GM18508 (cell line): Measurements from ENCODE around the gene SPINK6.

Source experiments
- ATAC-seq: cut with Tn5 transposase; IDR thresholded peaks from one replicate; pipeline ENCODE4 v1.9.1; 2021; ENCODE audit warnings: moderate number of reproducible peaks; ENCODE audit not compliant: insufficient read depth, unreplicated experiment

The SPINK6 gene

DNA sequence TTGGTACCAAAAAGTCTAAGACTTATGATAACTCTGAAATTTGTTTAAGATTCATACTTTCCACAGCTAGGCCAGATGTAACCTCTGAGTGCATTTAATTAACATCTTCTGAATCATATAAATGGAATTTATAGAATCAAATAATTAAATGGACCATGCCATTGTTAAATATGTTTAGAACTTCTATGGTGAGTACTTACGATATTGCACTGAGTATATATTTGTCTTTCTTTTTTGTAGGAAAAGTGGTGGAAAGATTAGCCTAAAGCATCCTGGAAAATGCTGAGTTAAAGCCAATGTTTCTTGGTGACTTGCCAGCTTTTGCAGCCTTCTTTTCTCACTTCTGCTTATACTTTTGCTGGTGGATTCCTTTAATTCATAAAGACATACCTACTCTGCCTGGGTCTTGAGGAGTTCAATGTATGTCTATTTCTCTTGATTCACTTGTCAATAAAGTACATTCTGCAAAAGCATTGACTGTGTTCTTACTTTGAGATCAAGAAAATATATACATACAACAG is 11.9 kb downstream of the SPINK6 start:
- no peak for ATAC-seq

DNA sequence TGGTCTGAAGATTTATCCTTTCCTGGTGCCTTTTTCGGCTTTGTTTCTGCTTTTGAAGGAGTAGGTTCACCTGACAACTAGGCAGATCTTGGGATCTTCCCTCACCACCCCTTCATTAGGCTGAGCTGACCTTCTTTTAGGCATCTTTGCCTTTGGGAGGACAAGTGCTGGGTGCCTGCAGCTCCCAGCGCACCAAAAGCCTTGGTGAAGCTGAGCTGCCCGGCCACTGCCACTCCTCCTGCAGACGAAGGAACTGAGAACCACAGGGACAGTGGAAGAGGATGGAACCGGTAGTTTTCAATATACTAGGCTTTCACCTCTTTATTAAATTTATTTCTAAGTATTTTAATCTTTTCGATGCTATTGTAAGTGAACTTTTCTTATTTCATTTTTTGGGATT is 18.7 kb downstream of the SPINK6 start:
- no peak for ATAC-seq

DNA sequence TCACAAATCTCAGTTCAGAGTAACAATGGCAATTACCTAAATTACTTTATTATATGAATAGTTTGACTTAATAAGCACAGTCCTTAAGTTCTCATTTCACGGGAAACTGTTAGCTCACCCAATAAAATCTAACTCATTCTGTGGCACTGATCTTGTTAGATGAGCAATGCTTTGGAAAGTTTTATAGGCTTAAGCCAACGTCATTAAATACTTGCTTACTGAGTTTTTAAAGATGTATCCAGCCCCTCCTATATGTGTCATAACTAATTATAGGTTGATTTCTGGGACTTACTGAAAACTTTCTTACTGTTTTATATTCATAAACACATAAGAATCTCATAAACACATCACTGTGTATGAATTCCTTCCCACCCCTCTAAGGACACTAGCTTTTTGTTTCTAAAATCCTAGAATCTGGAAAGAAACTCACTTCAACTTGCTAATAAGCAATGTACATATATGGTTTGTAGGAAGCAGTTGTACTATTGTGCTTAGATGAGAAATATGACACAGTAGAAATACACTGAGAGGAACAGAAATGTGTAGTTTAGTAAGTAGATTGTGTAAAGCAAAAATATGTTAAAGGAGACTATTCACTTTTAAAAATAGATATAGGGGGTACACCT is 21.4 kb downstream of the SPINK6 start:
- ATAC-seq, result no peak

DNA sequence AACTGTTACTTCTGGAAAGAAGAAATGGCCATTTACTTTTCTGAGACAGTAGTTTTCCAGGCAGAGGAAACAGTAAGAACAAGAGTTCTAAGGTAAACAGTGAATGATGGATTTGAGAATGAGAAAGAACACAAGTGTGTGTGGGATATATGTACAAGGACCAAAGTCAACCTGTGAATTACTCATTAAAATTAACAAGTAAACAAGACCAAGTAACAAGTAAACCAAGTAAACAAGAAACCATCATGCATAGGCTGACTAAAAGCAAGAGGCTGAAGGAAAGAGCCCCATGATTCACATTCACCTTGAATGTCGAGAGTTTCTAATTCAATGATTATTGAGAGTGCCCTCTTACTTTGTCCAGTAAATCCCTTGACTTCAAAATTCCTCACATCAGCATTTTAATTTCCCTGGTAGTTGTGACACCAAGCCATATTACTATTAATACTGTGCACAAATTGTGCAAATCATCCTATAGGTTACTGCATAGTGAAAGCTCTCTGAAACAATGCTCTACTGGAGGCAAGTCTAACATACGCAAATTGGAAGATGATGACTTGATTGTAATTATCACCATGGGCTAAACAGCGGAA is 25.6 kb downstream of the SPINK6 start:
- ATAC-seq, result no peak

DNA sequence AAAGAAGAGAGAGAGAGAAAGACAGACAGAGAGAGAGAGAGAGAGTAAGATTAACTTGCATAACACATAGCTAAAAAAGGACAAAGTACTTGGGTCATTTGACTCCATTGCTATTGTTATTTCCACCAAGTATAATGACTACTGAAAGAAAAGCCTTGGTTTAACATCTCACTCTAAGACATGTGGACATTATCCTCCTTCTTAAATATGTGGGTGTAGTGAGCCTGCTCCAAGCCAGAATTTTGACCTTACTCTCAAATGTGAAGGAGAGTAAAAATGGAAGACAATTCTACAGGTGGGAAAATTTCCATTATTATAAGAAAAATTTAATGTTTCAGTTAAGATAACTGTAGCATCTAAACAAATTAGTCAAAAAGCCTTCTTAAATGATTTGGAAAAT is 27.0 kb downstream of the SPINK6 start:
- no peak for ATAC-seq

DNA sequence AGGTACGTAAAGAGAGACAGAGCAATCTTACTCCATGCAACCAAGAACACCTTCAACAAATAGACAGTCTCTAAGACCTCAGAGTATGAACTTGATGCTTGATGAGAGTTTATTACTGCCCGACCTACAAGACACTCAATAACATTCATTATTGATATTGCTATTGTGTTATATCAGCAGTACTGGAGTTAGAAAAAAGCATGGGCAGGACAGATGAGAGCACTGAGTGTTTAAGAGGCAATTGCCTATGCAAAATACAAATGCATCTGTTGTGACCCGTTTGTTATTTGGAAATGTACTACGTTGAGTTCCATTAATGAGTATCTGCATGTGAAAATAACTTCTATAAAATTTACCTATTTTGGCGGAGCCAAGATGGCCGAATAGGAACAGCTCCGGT is 27.4 kb downstream of the SPINK6 start:
- no peak for ATAC-seq

DNA sequence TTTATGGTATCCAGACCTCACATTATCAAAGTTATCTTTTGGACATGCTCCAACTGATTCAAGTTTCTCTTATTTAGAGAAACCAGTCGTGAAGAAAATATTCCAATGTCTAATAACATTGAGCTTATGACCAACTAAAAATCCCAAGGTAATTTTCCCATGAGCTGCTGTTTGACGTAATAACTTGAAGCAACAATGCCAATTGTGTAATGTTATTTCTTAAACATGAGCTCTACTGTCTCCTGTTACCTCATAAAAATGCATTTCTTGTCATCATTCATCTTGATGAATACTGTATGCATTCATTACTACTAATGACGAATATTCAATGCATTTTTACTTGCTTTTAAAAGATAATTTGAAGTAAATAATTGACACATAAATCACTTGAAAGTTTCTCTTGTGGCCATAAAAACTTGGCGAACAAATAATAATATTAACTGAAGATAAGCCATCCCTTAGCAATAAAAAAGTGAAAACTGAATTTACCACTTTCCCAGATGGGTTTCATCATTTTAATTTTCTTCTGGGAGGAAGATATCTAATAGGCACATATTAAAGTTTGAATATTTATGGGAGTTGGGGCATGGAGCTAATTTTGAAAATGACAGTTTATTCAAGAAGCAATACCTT is 35.1 kb downstream of the SPINK6 start:
- ATAC-seq, result no peak

DNA sequence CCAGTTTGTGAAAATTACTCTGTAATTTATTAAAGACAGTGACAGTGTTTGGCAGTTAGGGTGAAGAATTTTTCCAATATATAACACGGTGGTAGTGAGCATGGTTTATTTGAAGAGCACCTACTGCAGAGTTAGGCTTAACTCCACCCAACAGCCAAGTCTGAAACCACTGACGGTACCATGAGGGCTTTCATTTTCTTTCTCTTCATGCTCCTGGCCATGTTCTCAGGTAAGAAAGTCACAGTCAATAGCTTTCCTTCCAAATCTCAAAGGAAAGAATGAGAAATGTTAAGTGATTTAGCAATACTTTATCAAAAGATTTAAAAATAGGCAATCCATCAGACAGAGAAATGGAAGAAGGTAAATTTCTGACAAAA is 35.6 kb downstream of the SPINK6 start, which contains the start of gene MARCOL:
MARCOL (plus strand) TSS at position 108 of the 377 bp plus-strand sequence; CDS start at position 181, 73 bp downstream.
- no peak for ATAC-seq

DNA sequence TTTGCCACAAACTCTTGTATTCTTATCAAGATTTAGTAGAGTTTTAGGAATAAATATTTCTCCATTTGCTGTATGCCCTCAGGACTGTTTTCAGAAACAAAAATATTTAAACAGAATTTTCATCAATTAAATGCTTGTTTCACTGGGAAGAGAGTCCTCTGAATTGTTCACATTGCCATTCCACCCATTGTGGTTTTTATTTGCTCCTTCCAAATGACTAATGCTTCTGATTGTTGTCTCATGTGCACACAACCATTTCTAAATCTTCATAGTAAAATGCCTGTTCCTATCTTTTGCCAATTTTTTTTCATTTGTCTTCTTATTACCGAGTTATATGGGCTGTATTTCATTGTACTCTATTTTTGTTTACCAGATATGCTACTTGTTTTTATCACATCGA is 46.1 kb downstream of the SPINK6 start:
- ATAC-seq, result no peak

DNA sequence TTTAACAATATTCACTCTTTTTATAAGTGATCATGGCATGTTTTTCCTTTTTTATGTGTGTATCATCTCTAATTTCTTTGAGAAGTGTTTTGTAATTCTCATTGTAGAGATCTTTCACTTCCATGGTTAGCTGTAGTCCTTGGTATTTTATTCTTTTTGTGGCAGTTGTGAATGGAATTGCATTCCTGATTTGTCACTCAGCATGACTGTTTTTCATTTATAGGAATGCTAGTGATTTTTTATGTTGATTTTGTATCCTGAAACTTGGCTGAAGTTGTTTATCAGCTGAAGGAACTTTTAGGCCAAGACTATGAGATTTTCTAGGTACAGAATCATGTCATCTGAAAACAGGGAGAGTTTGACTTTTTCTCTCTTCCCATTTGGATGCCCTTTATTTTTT is 52.6 kb downstream of the SPINK6 start:
- ATAC-seq, result no peak

DNA sequence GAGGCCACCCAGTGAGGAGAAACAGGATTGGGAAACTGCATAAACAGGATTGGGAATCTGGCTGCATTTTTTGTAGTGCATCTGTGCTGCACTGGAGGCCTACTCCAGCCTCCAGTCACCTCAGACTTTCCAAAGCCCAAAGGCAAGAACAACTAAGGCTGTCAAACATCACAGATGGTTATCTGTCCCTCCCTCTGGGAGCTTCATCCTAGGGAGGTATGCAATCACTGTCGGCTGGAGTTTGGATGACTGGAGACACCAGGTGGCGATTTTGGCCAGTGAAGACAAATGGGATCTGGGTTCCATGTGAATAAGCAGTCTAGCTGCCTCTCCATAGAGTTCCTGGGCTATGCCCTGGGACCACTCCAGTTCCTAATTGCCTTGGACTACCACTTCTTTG is 56.4 kb downstream of the SPINK6 start:
- ATAC-seq, result no peak

DNA sequence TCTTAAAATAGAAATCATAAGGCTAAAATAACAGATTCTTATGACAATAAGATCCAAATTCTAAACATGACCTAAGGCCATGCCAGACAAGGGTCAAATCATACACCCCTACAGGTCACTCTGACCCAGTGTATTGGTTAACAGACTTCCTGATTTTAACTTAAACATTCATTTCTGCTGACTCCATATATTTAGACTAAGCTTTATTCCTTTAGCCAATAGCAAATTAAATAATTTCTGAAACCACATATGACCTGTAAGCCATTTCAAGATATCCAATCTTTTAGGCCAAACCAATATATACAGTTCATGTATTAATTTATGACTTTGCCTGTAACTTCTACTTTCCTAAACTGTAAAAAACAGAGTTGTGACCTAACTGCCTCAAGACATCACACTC is 58.4 kb downstream of the SPINK6 start:
- ATAC-seq, result no peak
